IMR-90 (cell line): ENCODE results near the gene RRN3. TPM values are rescaled to one million over a fixed set of nuclear protein-coding genes. Genes with fewer than 3 reads are reported as not detected.
"Not testable (repeated sequence)": the region's sequence is repeated elsewhere in the genome, so short reads cannot be mapped to it uniquely, and the experiment has no call there.

Experiments used
- ATAC-seq: fragments of 200-7000 bp; cut with Tn5 transposase; 2 replicates; pipeline ENCODE4 v1.9.1; 2020; ENCODE audit warnings: low read depth, mild to moderate bottlenecking, moderate library complexity
- BruUV-seq: library from RNA; stranded (reverse); fragments of 400-500 nt; replicated peaks from 2 replicates; lab custom pipeline; 2021; lab: Mats Ljungman, UMichigan
- CTCF ChIA-PET: fragments of 300-600 bp; formaldehyde crosslinking; extraction: SDS; loops from one replicate; lab custom pipeline; 2021; ENCODE audit warnings: antibody characterized with exemption; lab: Yijun Ruan, JAX
- POLR2A ChIA-PET: fragments of 300-600 bp; sonication (Branson Sonifier 250); formaldehyde crosslinking; loops from one replicate; lab custom pipeline; 2022; ENCODE audit warnings: antibody characterized with exemption; ENCODE audit not compliant: unreplicated experiment; lab: Charles Lee
- DNase-seq: peaks from one replicate; pipeline ENCODE4 v3.0.0; 2013
- H2AFZ ChIP-seq: replicated peaks from 2 replicates; pipeline ENCODE3; 2013; ENCODE audit warnings: low read length, mild to moderate bottlenecking; ENCODE audit not compliant: poor library complexity
- H2AK5ac ChIP-seq: 2 replicates; pipeline ENCODE4 v1.6.1; 2013; ENCODE audit warnings: low read depth, low read length, inconsistent platforms
- H2AK9ac ChIP-seq: replicated peaks from 2 replicates; pipeline ENCODE3; 2013; ENCODE audit warnings: mild to moderate bottlenecking, low read depth, low read length, moderate library complexity; ENCODE audit not compliant: poor library complexity
- H2BK120ac ChIP-seq: 2 replicates; pipeline ENCODE4 v1.6.1; 2013; ENCODE audit warnings: low read depth, low read length, inconsistent platforms
- H2BK15ac ChIP-seq: 3 replicates; pipeline ENCODE4 v1.6.1; 2013; ENCODE audit warnings: low read depth, low read length, inconsistent platforms
- H2BK20ac ChIP-seq: 2 replicates; pipeline ENCODE4 v1.6.1; 2013; ENCODE audit warnings: low read depth, mild to moderate bottlenecking, inconsistent platforms, low read length, moderate library complexity
- H2BK5ac ChIP-seq: 2 replicates; pipeline ENCODE4 v1.6.1; 2013; ENCODE audit warnings: mild to moderate bottlenecking, low read depth, low read length, inconsistent platforms; ENCODE audit not compliant: poor library complexity, severe bottlenecking
- H3K14ac ChIP-seq: replicated peaks from 2 replicates; pipeline ENCODE4 v1.6.1; 2013; ENCODE audit warnings: low read depth, low read length, inconsistent platforms
- H3K18ac ChIP-seq: 2 replicates; pipeline ENCODE4 v1.6.1; 2013; ENCODE audit warnings: low read depth, low read length, control low read depth
- H3K23ac ChIP-seq: 2 replicates; pipeline ENCODE4 v1.6.1; 2013; ENCODE audit warnings: low read depth, low read length, inconsistent platforms
- H3K27ac ChIP-seq: 2 replicates; pipeline ENCODE4 v1.5.1; 2013; ENCODE audit warnings: mild to moderate bottlenecking, control low read depth, low read length; ENCODE audit not compliant: insufficient read depth
- H3K27me3 ChIP-seq: 2 replicates; pipeline ENCODE4 v1.6.1; 2013; ENCODE audit warnings: low read length; ENCODE audit not compliant: control insufficient read depth, insufficient read depth
- H3K36me3 ChIP-seq: 2 replicates; pipeline ENCODE4 v1.6.1; 2013; ENCODE audit warnings: low read length, mixed read lengths; ENCODE audit not compliant: control insufficient read depth, insufficient read depth
- H3K4ac ChIP-seq: 2 replicates; pipeline ENCODE4 v1.6.1; 2013; ENCODE audit warnings: low read depth, low read length, inconsistent platforms
- H3K4me1 ChIP-seq: 2 replicates; pipeline ENCODE4 v1.6.1; 2013; ENCODE audit warnings: low read length, mixed read lengths; ENCODE audit not compliant: control insufficient read depth, insufficient read depth
- H3K4me2 ChIP-seq: 2 replicates; pipeline ENCODE4 v1.6.1; 2013; ENCODE audit warnings: low read depth, mild to moderate bottlenecking, control low read depth, low read length, moderate library complexity
- H3K4me3 ChIP-seq: 2 replicates; pipeline ENCODE4 v1.5.1; 2013; ENCODE audit warnings: low read depth, mild to moderate bottlenecking, control low read depth, low read length, moderate library complexity; ENCODE audit not compliant: insufficient read depth
- H3K56ac ChIP-seq: 2 replicates; pipeline ENCODE4 v1.6.1; 2013; ENCODE audit warnings: low read length, inconsistent platforms; ENCODE audit not compliant: insufficient read depth; ENCODE audit errors: extremely low read depth
- H3K79me1 ChIP-seq, 2 experiments: 2 replicates each; pipeline ENCODE4 v1.6.1; 2013; ENCODE audit warnings: low read length in 2 of 2, inconsistent platforms in 1 of 2, low read depth in 1 of 2
- H3K9ac ChIP-seq: 2 replicates; pipeline ENCODE4 v1.6.1; 2013; ENCODE audit warnings: low read depth, low read length, control low read depth
- H3K9me1 ChIP-seq: 2 replicates; pipeline ENCODE4 v1.6.1; 2013; ENCODE audit warnings: low read length, inconsistent platforms; ENCODE audit not compliant: insufficient read depth
- H3K9me3 ChIP-seq: 2 replicates; pipeline ENCODE4 v1.6.1; 2013; ENCODE audit warnings: low read length; ENCODE audit not compliant: control insufficient read depth, insufficient read depth
- H4K20me1 ChIP-seq: 2 replicates; pipeline ENCODE4 v1.6.1; 2013; ENCODE audit warnings: low read length, inconsistent platforms; ENCODE audit not compliant: insufficient read depth
- H4K5ac ChIP-seq: 2 replicates; pipeline ENCODE4 v1.6.1; 2013; ENCODE audit warnings: mild to moderate bottlenecking, low read depth, low read length, control low read depth
- H4K8ac ChIP-seq, 2 experiments: 2 replicates each; pipeline ENCODE4 v1.6.1; 2013; ENCODE audit warnings: low read depth in 2 of 2, low read length in 2 of 2, control low read depth in 1 of 2, inconsistent platforms in 1 of 2
- H4K91ac ChIP-seq: 2 replicates; pipeline ENCODE4 v1.6.1; 2013; ENCODE audit warnings: low read depth, low read length, inconsistent platforms; ENCODE audit not compliant: insufficient read depth
- WGBS, 2 experiments: methylation state at CpG; one replicate each; pipeline versions ENCODE4 v1.1.5 to v1.1.7; 2013; ENCODE audit warnings: missing lambda C conversion rate in 2 of 2; ENCODE audit not compliant: insufficient read length in 1 of 2; ENCODE audit errors: extremely low coverage in 2 of 2; 5-methylcytosine and 5-hydroxymethylcytosine counted together
- dilution Hi-C: fragments of 300-500 bp; cut with HindIII; formaldehyde crosslinking; loops from one replicate; pipeline ENCODE4 v1.14.3; 2018; ENCODE audit warnings: low sequenced_read_pairs; ENCODE audit not compliant: unreplicated experiment
- in situ Hi-C: fragments of 300-500 bp; cut with MboI; formaldehyde crosslinking; loops from 3 replicates; pipeline ENCODE4 v1.14.3; 2019; ENCODE audit warnings: low sequenced_read_pairs, inconsistent platforms, mixed read lengths
- intact Hi-C: fragments of 100-400 bp; cut with micrococcal nuclease; formaldehyde crosslinking; loops from 2 replicates; pipeline ENCODE4 v1.10.0; 2022
- polyA plus RNA-seq, 3 experiments: library from polyadenylated mRNA; depleted of rRNA; stranded (reverse); fragments of >200 nt; gene quantifications; 2 replicates each; pipeline ENCODE4 v1.2.3, GENCODE V29; 2012; ENCODE audit warnings: low replicate concordance in 1 of 3
- total RNA-seq: library from RNA; depleted of rRNA; stranded (reverse); fragments of >200 nt; gene quantifications from 2 replicates; pipeline ENCODE4 v1.2.3, GENCODE V29; 2012

The RRN3 gene
- total and polyA plus RNA-seq, 2 of the 4 experiments (the other 2 are of a cell fraction): 22.1 to 47.7 TPM

- intact Hi-C loops, H2BK20ac ChIP-seq, H3K4me3 ChIP-seq, POLR2A ChIA-PET, H3K4me2 ChIP-seq, H3K23ac ChIP-seq, H3K4me1 ChIP-seq, H3K9me1 ChIP-seq, H2BK15ac ChIP-seq, H4K8ac ChIP-seq, DNase-seq, H2BK120ac ChIP-seq, H2AK5ac ChIP-seq, H4K91ac ChIP-seq, H3K27me3 ChIP-seq, H3K4ac ChIP-seq, H3K9me3 ChIP-seq, CTCF ChIA-PET, in situ Hi-C loops, H3K56ac ChIP-seq, BruUV-seq, H4K5ac ChIP-seq, ATAC-seq, H3K79me1 ChIP-seq, H3K36me3 ChIP-seq, H3K14ac ChIP-seq, H4K20me1 ChIP-seq, H2BK5ac ChIP-seq, H3K27ac ChIP-seq, dilution Hi-C loops, H3K18ac ChIP-seq, H2AK9ac ChIP-seq, H2AFZ ChIP-seq, H3K9ac ChIP-seq: not testable (repeated sequence)
- WGBS, 2 experiments: no CpG with 5 or more reads among the region's 48 CpGs
These were observed 33.8 kb upstream of the RRN3 start for GRCh38 chr16:15127641-15128425.

DNA sequence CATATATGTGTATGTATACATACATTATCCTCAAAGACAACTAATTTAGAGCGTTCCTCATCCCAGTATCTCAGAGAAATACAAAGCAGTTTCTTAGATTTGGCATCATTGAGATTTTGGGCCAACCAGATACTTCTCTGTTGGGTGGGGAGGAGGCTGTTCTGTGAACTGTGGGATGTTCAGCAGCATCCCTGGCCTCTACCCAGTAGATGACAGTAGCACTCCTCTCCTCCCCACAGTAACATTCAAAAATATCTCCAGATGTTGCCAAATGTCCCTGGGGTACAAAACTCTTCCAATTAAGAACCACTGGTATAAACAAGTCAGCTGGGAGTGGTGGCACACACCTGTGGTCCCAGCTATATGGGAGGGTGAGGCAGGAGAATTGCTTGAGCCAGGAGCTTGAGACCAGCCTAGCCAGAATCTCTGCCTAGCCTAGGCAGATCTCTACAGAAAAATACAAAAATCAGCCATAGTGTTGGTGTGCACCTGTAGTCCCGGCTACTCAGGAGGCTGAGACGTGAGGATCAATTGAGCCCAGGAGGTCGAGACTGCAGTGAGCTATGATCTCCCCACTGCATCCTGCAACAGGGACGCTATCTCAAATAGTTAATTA is 6.4 kb upstream of the RRN3 start:
- H2BK15ac ChIP-seq, H3K27me3 ChIP-seq, H3K14ac ChIP-seq, H4K8ac ChIP-seq, H2AK9ac ChIP-seq, H3K36me3 ChIP-seq, H3K23ac ChIP-seq, H3K9ac ChIP-seq, DNase-seq, CTCF ChIA-PET, H3K4me1 ChIP-seq, H3K27ac ChIP-seq, H3K79me1 ChIP-seq, H2BK20ac ChIP-seq, H4K91ac ChIP-seq, H3K18ac ChIP-seq, POLR2A ChIA-PET, H2AK5ac ChIP-seq, H3K9me1 ChIP-seq, H4K20me1 ChIP-seq, H3K4ac ChIP-seq, in situ Hi-C loops, ATAC-seq, intact Hi-C loops, H3K56ac ChIP-seq, dilution Hi-C loops, H3K4me3 ChIP-seq, H4K5ac ChIP-seq, H3K9me3 ChIP-seq, H2AFZ ChIP-seq, BruUV-seq, H2BK5ac ChIP-seq, H2BK120ac ChIP-seq, H3K4me2 ChIP-seq: not testable (repeated sequence)
- no CpG with 5 or more reads among the region's 5 CpGs for WGBS, 2 experiments
